Endometrium (tissue), 2 donors: ENCODE results near the gene SPP1.
"Not testable (repeated sequence)": the region's sequence is repeated elsewhere in the genome, so short reads cannot be mapped to it uniquely, and the experiment has no call there.

Experiments
- FAIRE-seq: peaks from 2 replicates; lab custom pipeline; 2012; peaks lifted over from hg19 to GRCh38; lab: Jason Lieb, UNC
- donor health status: control.
- donor health status: control.

Gene SPP1

DNA sequence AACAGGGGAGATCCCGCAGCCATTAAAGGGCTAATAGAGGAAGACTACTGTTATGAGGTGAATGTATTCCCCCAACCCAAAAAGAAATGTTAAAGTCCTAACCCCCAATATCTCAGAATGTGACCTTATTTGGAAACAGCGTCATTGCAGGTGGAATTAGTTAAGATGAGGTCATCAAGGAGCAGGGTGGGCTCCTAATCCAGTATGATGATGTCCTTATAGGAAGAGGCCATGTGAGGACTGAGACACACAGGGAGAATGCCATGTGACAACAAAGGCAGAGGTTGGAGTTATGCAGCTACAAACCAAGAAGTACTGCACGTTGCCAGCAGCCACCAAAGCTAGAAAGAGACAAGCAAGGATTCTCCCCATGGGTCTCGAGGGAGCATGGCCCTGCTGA is 14.3 kb downstream of the SPP1 start:
- no peak for FAIRE-seq

DNA sequence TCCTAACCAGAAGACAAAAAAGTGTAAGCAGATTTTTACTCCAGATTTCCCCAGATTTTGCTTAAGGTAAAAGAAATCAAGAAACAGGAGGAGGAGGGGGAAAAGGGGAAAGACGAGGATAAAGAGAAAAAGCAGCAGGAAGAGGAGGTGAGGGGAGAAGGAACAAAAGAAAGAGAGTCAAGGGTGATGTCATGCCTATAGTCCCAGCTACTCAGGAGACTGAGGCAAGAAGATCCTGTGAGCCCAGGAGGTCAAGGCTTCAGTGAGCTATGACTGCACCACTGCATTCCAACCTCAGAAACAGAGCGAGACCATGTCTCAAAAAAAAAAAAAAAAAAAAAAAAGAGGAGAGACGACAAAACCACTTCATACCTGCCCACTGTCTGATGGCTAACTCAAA is 19.9 kb downstream of the SPP1 start:
- FAIRE-seq: no peak

DNA sequence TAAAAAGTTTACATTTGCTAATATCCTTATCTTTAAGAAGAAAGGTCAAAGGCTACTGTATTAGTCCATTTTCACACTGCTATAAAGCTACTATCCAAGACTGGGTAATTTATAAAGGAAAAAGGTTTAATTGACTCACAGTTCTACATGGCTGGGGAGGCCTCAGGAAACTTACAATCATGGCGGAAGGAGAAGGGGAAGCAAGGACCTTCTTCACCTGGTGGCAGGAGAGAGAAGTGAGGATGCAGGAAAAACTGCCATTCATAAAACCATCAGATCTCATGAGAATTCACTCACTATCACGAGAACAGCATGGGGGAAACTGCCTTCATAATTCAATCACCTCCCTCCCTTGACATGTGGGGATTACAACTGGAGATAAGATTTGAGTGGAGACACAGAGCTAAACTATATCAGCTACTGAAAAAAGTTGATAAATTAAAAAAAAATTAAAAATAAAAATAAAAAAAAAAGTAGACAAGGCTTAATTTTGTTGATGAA is 23.7 kb downstream of the SPP1 start:
- FAIRE-seq: not testable (repeated sequence)

DNA sequence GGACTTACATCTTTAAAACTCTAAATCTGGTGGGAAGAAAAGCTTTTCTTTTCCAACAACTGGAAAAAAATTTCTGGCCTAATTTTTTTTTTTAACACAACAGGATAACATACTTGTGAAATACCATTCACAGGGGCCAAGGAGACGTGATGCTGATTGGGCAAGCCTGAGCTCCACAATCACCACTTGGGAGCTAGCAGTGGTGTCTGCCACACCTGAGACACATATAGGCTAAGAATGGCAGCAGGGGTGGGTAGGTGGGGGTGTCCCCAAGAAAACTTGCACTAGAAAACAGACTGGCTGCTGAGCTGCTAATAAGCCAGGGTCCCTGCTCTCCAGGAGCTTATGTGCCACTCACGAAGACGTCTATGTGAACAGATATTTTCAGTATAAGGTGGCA is 26.4 kb downstream of the SPP1 start:
- no peak for FAIRE-seq

DNA sequence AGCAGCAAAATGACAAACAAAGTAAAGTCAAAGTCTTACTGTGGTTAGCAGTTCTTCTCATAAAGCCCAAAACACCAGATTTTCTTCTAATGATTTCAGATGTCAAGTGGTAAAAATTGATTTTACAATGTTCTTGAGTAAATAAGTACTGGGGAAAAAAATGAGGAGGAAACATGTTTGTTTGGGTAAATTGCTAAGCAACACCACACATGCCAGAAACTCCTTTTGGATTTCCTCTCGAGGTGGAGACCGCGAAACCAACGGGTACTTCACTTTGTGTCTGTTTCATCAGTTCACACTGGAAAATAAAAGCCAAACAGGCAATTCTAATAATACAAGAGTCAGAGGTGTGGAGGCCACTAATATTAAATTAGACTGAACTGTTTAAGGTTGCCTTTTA is 27.3 kb downstream of the SPP1 start:
- no peak for FAIRE-seq

DNA sequence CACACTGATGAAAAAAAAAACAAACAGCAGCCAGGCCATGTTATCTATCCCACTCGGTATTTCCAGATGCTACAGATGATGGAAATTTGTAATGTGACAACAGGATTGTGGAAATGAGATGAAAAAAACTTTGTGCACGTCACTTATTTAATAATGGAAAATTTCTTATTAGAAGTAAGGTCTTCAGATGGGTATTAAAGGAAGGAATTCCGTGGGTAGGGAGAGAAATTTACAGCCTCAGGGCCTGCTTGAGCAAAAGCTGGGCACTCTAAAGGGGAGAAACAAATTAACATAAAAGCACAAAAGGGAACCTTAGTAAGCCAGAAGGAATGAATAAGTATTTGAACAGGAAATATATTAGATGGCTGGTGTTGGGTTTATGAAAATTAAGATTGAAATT is 27.7 kb downstream of the SPP1 start:
- FAIRE-seq: no peak

DNA sequence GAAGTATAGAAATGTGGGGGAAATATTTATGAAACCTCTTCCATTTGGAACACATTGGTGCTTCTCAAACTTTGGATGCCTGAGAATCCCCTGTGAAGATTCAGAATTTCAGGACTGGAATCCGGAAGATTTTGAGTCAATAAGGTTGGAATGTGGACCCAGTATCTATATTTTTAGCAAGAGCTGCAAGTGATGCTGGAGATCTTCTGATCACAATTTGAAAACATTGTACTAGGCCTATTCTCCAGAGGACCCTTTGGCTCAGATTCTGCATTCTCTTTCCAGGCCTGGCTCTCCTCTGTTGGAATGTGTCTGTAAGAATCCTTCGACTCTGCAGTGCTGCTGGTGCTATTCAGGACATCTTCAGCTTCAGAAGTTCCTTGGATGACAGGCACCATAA is 29.6 kb downstream of the SPP1 start:
- no peak for FAIRE-seq

DNA sequence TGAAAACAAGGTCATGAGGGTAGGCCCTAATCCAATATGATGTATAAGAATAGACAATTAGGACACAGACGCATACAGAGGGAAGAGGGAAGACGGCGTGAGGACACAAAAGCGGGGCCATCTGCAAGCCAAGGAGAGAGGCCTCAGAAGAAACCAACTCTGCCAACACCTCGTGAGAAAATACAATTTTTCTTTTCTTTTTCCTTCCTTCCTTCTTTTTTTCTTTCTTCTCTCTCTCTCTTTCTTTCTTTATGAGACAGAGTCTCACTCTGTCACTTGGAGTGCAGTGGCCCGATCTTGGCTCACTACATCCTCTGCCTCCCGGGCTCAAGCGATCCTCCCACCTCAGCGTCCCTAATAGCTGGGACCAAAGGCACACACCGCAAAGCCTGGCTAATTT is 30.4 kb downstream of the SPP1 start:
- FAIRE-seq: no peak

DNA sequence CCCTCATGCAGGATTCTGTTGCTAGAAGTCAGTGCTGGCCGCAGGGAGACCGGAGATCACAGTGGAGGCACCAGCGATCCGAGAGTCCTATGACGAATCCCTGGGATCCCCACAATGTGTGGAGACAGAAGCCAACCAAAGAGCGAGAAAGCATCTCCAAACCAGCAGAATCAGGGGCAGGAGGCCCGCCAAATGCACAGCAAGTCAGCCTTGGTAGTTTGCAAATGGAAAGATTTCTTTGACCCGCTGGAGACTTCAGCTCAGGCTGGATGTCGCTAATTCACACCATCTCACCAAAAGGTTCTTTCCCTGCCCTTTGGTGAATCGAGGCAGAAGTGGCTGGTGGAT is 31.4 kb downstream of the SPP1 start:
- no peak for FAIRE-seq

DNA sequence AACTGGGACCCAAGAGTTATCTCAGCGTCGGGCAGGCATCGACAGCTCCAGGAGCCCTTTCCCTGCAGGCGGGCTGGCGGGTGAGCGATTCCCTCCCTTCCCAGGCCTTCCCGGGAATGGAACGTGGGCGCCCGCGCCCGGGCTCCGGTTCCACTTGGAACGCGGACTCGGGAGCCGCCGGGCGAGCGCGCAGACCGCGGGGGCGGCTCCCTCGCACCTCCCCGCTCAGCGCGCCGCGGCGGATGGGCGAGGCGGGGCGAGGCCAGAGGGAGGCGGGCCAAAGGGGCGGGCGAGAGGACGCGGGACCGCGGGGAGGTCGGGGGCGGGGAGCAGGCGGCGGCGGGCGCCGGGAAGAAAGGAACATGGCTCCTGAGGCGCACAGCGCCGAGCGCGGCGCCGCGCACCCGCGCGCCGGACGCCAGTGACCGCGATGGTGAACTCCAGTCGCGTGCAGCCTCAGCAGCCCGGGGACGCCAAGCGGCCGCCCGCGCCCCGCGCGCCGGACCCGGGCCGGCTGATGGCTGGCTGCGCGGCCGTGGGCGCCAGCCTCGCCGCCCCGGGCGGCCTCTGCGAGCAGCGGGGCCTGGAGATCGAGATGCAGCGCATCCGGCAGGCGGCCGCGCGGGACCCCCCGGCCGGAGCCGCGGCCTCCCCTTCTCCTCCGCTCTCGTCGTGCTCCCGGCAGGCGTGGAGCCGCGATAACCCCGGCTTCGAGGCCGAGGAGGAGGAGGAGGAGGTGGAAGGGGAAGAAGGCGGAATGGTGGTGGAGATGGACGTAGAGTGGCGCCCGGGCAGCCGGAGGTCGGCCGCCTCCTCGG is 32.0 kb downstream of the SPP1 start, which contains the start of gene PKD2:
Gene PKD2 (plus strand): TSS at position 332 of the 818 bp plus-strand sequence. CDS start 99 bp downstream, at position 431.
- no peak for FAIRE-seq

DNA sequence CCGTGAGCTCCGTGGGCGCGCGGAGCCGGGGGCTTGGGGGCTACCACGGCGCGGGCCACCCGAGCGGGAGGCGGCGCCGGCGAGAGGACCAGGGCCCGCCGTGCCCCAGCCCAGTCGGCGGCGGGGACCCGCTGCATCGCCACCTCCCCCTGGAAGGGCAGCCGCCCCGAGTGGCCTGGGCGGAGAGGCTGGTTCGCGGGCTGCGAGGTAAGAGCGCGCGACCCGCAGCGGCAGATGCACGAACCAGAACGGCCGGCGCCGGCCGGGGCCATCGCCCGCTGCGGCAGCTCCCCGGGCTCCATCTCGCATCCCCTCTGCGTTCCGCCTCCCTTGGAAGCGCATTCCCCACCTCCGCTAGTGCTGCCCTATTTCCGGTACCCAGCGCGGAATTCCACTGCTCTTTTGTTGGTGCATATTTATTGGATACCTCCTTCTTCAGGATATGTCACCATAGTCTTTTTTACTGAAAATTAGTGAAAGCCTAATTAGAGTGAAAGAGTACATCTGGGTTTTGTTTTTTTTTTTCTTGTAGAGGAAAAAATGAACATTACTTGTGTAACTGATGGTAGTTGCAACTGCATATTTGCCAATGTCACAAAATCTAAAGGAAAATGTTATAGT is 32.7 kb downstream of the SPP1 start:
- no peak for FAIRE-seq

DNA sequence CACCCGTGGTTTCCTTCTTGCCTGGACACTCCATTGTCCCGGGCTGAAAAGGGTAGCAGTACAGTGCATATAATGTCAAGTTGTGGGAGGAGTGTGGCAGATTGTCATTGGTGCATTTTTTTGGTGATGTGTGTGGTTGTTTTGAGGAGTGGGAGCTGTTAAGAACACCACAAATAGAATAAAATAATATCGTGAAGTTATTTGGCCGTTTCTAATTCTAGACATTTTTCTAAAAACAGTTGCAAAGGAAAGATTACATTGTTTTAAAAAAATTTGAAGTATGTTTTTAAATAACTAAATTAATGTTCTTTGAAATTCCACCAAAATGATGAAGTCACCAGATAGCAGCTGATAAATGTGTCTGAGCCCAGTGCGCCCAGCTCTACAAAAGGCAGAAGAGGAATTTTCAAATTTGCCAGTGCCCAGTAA is 33.2 kb downstream of the SPP1 start:
- FAIRE-seq: peak; percentile 43

DNA sequence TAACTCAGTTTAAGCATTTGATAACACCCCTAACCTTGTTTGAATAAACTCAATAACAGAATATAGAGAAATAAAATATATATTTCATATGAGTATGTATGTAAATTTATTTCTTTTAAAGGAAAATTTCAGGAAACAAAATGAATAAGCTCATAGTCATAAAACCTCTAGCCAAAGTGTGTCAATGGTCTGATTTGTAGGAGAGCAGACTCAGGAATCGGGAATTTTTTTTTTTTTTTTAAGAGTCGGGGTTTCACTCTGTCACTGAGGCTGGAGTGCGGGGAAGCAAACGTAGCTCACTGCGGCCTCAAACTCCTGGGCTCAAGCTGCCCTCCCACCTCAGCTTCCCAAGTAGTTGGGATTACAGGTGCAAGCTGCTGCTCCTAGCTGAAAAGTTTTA is 34.4 kb downstream of the SPP1 start:
- FAIRE-seq: no peak

DNA sequence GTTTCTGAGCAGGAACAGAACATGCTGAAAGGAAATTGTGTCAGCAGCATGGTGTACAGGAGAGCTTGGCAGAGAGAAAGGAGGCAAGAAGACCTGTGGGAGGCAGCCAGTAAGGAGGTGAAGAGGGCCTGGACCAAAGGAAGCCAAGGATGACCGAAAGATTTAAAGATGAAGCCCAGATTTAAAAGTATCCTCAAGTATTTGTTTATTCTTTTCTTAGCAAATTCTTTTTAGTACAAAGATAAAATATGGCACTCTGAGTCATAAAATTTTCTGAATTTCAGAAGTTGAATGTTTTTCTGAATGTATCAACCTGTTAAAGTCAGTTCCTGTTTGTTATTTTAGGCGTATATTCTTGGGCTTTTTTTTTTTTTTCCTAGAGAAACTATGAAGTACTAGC is 35.5 kb downstream of the SPP1 start:
- FAIRE-seq: no peak

DNA sequence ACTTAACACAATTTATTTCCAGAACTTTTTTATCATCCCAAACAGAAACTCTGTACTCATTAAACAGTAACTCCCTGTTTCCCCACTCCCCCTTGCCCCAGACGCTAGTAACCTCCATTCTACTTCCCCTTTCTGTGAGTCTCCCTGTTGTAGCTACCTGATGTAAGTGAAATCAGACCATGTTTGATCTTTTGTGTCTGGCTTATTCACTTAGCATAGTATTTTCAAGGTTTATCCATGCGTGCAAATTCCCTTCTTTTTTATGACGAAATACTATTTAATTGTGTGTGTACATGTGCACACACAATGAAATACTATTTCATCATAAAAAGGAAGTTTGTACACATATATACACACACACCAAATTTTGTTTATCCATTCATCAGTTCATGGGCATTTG is 37.1 kb downstream of the SPP1 start:
- FAIRE-seq: no peak

DNA sequence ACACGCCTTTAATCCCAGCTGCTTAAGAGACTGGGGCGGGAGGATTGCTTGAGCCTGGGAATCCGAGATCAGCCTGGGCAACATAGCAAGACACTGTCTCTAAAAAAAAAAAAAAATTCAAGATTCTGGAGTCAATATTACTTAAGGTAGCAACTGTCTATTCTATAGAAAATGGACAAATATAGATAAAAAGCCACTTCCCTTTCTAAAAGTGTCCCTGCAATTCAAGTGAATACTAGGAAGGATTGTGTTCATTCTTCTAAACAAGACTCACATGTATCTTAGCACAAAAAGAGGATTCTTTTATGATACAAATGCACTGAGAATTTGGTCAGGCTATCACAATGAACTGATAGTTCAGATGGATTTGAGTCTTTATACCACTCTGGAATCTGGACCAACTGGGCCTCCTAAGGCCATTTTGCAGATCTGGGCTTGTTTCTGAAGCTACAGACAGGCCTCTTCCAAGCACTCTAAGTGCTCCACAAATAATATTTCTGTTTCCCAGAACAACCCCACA is 38.9 kb downstream of the SPP1 start:
- no peak for FAIRE-seq

DNA sequence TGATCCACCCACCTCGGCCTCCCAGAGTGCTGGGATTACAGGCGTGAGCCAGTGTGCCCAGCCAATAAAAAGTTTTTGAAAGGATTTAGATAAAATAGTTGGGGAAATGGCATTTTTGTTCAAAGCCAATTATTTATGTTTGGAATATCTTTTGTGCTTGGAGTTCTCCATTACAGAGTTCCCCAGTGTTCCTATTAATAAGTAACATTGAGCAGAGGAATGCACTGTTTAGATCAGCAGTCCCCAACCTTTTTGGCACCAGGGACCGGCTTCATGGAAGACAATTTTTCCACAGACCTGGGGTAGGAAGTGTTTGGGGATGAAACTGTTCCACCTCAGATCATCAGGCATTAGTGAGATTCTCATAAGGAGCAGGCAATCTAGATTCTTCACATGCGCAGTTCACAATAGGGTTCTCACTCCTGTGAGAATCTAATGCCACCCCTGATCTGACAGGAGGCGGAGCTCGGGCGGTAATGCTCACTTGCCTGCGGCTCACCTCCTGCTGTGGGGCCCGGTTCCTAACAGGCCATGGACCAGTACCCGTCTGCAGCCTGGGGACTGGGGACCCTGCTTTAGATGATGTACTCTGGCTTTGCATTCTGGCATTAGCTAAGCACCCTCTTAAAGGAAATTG is 40.3 kb downstream of the SPP1 start:
- FAIRE-seq: no peak

DNA sequence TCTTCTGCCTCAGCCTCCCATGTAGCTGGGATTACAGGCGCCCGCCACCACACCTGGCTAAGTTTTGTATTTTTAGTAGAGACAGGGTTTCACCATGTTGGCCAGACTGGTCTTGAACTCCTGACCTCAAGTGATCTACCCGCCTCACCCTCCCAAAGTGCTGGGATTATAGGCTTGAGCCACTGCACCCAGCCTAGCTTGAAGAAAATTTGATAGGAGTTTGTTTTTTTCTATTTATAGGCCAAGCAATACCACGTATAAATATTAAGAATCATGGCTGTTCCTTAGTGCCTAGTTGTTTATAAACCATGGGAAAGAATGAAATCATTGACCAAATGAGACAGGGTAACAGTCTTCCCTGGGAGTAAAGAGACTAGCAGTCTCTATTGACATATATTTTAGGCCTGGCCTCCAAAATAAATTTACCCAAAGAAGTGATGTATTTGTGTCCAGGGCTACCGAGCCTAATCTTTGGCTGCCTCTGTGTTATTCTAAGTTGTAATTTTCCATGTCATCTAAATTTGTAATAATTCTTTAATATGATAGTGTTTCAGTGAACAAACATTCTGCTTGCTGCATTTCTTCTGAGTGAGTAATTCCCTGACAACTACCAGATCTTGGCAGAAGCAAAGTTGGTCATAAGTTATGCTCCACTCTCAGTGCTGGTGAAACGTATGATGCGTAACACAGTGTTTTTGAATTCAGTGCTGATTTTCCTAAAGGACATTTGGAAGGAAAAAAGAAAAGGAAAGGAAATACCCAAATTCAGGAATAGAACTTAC is 42.2 kb downstream of the SPP1 start:
- peak; percentile 80 for FAIRE-seq

DNA sequence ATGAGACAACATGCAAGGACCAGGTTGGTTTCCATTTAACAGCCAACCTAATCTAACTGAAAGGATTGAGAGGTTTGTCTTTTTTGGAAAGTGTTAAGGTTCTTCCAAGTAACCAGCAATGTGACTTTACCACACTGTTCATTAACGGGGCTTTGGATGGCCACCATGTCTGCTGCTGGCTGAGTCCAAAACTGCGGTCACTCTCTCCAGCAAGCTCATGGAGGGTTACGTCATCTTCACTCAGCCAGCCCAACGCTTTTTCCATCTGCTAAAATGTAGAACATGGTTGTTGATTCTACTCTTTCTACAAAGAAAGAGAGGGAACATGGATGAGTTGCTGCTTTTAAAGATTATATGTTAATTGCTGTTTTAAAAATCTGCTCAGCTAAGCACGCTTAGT is 43.0 kb downstream of the SPP1 start:
- FAIRE-seq: no peak

DNA sequence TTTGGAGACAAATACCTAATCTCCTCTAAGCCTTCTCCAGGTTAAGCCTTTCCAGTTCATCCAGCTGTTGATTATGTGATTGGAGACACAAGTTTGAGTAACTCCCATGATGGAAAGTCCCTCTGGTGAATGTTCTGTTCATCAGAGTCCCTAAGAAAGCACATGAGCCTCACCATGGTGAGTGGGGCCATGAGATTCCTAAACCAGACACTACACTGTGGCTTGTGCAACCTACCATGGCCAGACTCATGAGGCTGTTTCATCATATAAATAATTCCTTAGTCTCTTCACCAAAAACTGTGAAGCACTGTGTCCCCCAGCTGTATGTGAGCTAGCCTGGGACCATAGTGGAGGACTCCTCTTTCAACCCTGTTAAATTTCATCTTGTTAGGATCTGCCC is 46.3 kb downstream of the SPP1 start:
- no peak for FAIRE-seq

DNA sequence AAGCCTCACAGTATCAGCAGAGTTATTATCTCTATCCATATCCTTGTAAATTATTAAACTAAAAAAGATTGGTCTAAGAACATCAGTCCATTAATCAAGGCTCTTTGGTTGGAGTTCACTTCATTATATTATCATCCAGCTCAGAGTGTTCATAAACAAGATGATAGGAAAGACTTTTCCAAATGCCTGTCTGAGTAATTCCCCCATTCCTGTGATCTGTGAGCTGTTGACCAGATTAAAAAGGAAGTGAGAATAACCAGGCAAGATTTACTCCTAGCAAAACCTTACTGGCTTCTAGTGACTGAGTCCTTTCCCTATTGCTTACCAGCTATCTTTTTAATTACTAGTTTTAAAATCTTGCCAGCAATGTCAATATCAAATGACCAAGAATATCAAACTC is 46.8 kb downstream of the SPP1 start:
- FAIRE-seq: no peak
